HFFc6 (cell line): ENCODE results near the gene NRIP2. TPM values are rescaled to one million over a fixed set of nuclear protein-coding genes. Genes with fewer than 3 reads are reported as not detected.

Experiments
- DNase-seq: peaks from one replicate; pipeline ENCODE4 v3.0.0-alpha.2; 2018
- H3K27ac Mint-ChIP-seq: 2 replicates; pipeline ENCODE4 v1.8.0; 2020; ENCODE audit warnings: mild to moderate bottlenecking, mixed read lengths
- H3K27me3 Mint-ChIP-seq: 2 replicates; pipeline ENCODE4 v1.8.0; 2021; ENCODE audit warnings: mild to moderate bottlenecking, moderate library complexity, mixed read lengths; ENCODE audit not compliant: insufficient read depth
- H3K36me3 Mint-ChIP-seq: 2 replicates; pipeline ENCODE4 v1.8.0; 2021; ENCODE audit warnings: low read depth, mixed read lengths
- H3K4me1 Mint-ChIP-seq: 2 replicates; pipeline ENCODE4 v1.8.0; 2020; ENCODE audit warnings: low read depth, mixed read lengths
- H3K4me3 Mint-ChIP-seq: 2 replicates; pipeline ENCODE4 v1.8.0; 2020; ENCODE audit warnings: mild to moderate bottlenecking, moderate library complexity, mixed read lengths
- H3K9me3 Mint-ChIP-seq: 2 replicates; pipeline ENCODE4 v1.8.0; 2020; ENCODE audit warnings: mild to moderate bottlenecking, mixed read lengths
- CTCF ChIP-seq: fragments of 200-600 bp; sonication (generic); IDR thresholded peaks from 2 replicates; pipeline ENCODE4 v1.5.0; 2021; ENCODE audit warnings: antibody characterized with exemption, mild to moderate bottlenecking
- total RNA-seq, 6 experiments: library from RNA; stranded (reverse); fragmentation: NEBNext Ultra II Directional; extraction: Animal tissue kit (Norgen Biotek cat#: 25700); gene quantifications; 2 replicates in 1 of 6; 3 replicates in 5 of 6; pipeline ENCODE4 v1.2.3, GENCODE V29; 2021

The NRIP2 gene
- total RNA-seq, 6 experiments from 2014 or later = not detected

GRCh38 chr12:2833810-2834209 lies 1.0 kb downstream of the NRIP2 start:
- Mint-ChIP-seq H3K9me3 (no peaks in the 10 kb centered on the region), H3K27ac (no peak overlapping the region), H3K4me1 (peaks cover 12% of the 10 kb centered on the region; the same call in 1 of the 2 replicates), H3K36me3 (peaks cover 5% of the 10 kb centered on the region; the same call in 1 of the 2 replicates), H3K4me3 (no peak overlapping the region), H3K27me3 (peaks cover 10% of the 10 kb centered on the region)
- no peak for TF ChIP-seq CTCF
- DNase-seq = no peak

- no peak for TF ChIP-seq CTCF
- no peak overlapping the region for H3K27ac Mint-ChIP-seq
These were observed 1.5 kb downstream of the NRIP2 start for GRCh38 chr12:2833327-2833726.

GRCh38 chr12:2832550-2833127 lies 2.2 kb downstream of the NRIP2 start:
- Mint-ChIP-seq H3K27ac (no peak overlapping the region), H3K9me3 (no peaks in the 10 kb centered on the region), H3K27me3 (peaks cover 10% of the 10 kb centered on the region), H3K4me1 (peaks cover 12% of the 10 kb centered on the region; the same call in 1 of the 2 replicates), H3K36me3 (peaks cover 10% of the 10 kb centered on the region; the same call in 1 of the 2 replicates), H3K4me3 (no peak overlapping the region)
- no peak for TF ChIP-seq CTCF
- no peak for DNase-seq

More at GRCh38 chr12:2833327-2833726, 1.5 kb downstream of the NRIP2 start:
- Mint-ChIP-seq H3K4me1 (peaks cover 12% of the 10 kb centered on the region; the same call in 1 of the 2 replicates), H3K4me3 (no peak overlapping the region), H3K27me3 (peaks cover 10% of the 10 kb centered on the region), H3K9me3 (no peaks in the 10 kb centered on the region), H3K36me3 (peaks cover 6% of the 10 kb centered on the region; the same call in 1 of the 2 replicates)
- DNase-seq = no peak

GRCh38 chr12:2829275-2829674 lies 5.6 kb downstream of the NRIP2 start:
- Mint-ChIP-seq H3K27ac (no peak overlapping the region), H3K9me3 (no peaks in the 10 kb centered on the region), H3K27me3 (peaks cover 6% of the 10 kb centered on the region), H3K36me3 (peaks cover 21% of the 10 kb centered on the region), H3K4me1 (peaks cover 2% of the 10 kb centered on the region; the same call in 1 of the 2 replicates), H3K4me3 (no peak overlapping the region)
- DNase-seq = no peak
- TF ChIP-seq CTCF = no peak

GRCh38 chr12:2826721-2827515 lies 7.9 kb downstream of the NRIP2 start:
- no peaks in the 10 kb centered on the region for H3K4me1 Mint-ChIP-seq
- H3K9me3 Mint-ChIP-seq = no peaks in the 10 kb centered on the region
- no peak for DNase-seq
- H3K27me3 Mint-ChIP-seq = peaks cover 3% of the 10 kb centered on the region
- no peak overlapping the region for H3K4me3 Mint-ChIP-seq
- TF ChIP-seq CTCF = no peak
- H3K36me3 Mint-ChIP-seq = peaks cover 28% of the 10 kb centered on the region
- no peak overlapping the region for H3K27ac Mint-ChIP-seq
